Gastroesophageal sphincter (tissue), 3 donors: ENCODE data around the gene TARS1.

Source experiments
- EP300 ChIP-seq: sonication (generic); formaldehyde crosslinking; IDR thresholded peaks from one replicate; pipeline ENCODE4 v1.6.1; 2017; ENCODE audit warnings: antibody characterized with exemption, mild to moderate bottlenecking
- TF ChIP-seq, protein P1 (sequence below), 4 experiments: fragments of 200-600 bp in 2 of 4; fragments of 450-650 bp in 2 of 4; sonication (generic) in 1 of 4; IDR thresholded peaks; one replicate each; pipeline ENCODE4 v1.5.1; 2017 to 2019; ENCODE audit warnings: antibody characterized with exemption in 4 of 4, mild to moderate bottlenecking in 2 of 4, moderate library complexity in 2 of 4

GRCh38 chr5:33509036-33509435 lies 68.3 kb downstream of the TARS1 start:
- TF ChIP-seq, protein P1, sequence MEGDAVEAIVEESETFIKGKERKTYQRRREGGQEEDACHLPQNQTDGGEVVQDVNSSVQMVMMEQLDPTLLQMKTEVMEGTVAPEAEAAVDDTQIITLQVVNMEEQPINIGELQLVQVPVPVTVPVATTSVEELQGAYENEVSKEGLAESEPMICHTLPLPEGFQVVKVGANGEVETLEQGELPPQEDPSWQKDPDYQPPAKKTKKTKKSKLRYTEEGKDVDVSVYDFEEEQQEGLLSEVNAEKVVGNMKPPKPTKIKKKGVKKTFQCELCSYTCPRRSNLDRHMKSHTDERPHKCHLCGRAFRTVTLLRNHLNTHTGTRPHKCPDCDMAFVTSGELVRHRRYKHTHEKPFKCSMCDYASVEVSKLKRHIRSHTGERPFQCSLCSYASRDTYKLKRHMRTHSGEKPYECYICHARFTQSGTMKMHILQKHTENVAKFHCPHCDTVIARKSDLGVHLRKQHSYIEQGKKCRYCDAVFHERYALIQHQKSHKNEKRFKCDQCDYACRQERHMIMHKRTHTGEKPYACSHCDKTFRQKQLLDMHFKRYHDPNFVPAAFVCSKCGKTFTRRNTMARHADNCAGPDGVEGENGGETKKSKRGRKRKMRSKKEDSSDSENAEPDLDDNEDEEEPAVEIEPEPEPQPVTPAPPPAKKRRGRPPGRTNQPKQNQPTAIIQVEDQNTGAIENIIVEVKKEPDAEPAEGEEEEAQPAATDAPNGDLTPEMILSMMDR (IDR thresholded peaks at IDR 0.05) = no peak
- no peak for TF ChIP-seq EP300
